Upper lobe of left lung (tissue), 6 donors: ENCODE results near the gene OPRD1. TPM values are rescaled to one million over a fixed set of nuclear protein-coding genes. Genes with fewer than 3 reads are reported as not detected.

Source experiments
- ATAC-seq, 2 donors: fragments of 200-7000 bp; cut with Tn5 transposase; one replicate each; pipeline ENCODE4 v1.9.1; 2022; ENCODE audit warnings: mild to moderate bottlenecking in 2 of 2, moderate library complexity in 2 of 2; ENCODE audit not compliant: low FRiP score in 2 of 2
- DNase-seq, 2 donors: peaks; one replicate each; pipeline ENCODE4 v3.0.0-alpha.2; 2019 to 2020
- H3K27ac ChIP-seq, 4 donors: fragments of 200-600 bp; sonication (generic); one replicate each; pipeline ENCODE4 v1.5.1; 2016 to 2019
- H3K27me3 ChIP-seq, 4 donors: fragments of 200-600 bp; sonication (generic); one replicate each; pipeline ENCODE4 v1.5.1; 2017 to 2019
- H3K36me3 ChIP-seq, 4 donors: fragments of 200-600 bp; sonication (generic); one replicate each; pipeline ENCODE4 v1.5.1; 2016 to 2019
- H3K4me1 ChIP-seq, 4 donors: fragments of 200-600 bp; sonication (generic); one replicate each; pipeline ENCODE4 v1.5.1; 2018 to 2019
- H3K4me3 ChIP-seq, 4 donors: fragments of 200-600 bp; sonication (generic); one replicate each; pipeline ENCODE4 v1.5.1; 2017 to 2019; ENCODE audit warnings: mild to moderate bottlenecking in 2 of 4, moderate library complexity in 1 of 4
- H3K9me3 ChIP-seq, 4 donors: fragments of 200-600 bp; sonication (generic); one replicate each; pipeline ENCODE4 v1.5.1; 2018 to 2019
- CTCF ChIP-seq, 6 experiments: fragments of 450-650 bp in 4 of 6; fragments of 200-600 bp in 2 of 6; sonication (generic) in 2 of 6; IDR thresholded peaks; one replicate each; pipeline ENCODE4 v1.5.1; 2016 to 2019; ENCODE audit warnings: antibody characterized with exemption in 6 of 6
- EP300 ChIP-seq, 4 donors: sonication (generic); formaldehyde crosslinking; IDR thresholded peaks; one replicate each; pipeline ENCODE4 v1.5.1; 2017; ENCODE audit warnings: antibody characterized with exemption in 4 of 4, control low read depth in 2 of 4
- POLR2A ChIP-seq, 4 donors: fragments of 450-650 bp; IDR thresholded peaks; one replicate each; pipeline ENCODE4 v1.5.1; 2016 to 2017; ENCODE audit warnings: antibody characterized with exemption in 4 of 4, mild to moderate bottlenecking in 2 of 4
- POLR2AphosphoS5 ChIP-seq, 2 donors: sonication (generic); formaldehyde crosslinking; IDR thresholded peaks; one replicate each; pipeline ENCODE4 v1.5.1; 2017; ENCODE audit warnings: antibody characterized with exemption in 2 of 2
- WGBS, 2 donors: methylation state at CpG; one replicate each; pipeline ENCODE4 v1.1.5; 2017 to 2018; 5-methylcytosine and 5-hydroxymethylcytosine counted together
- total RNA-seq, 6 donors: library from RNA; depleted of rRNA in 4 of 6; stranded (reverse); fragments of >200 nt in 4 of 6; gene quantifications; one replicate each; pipeline versions ENCODE4 v1.1.0 to v1.2.1, GENCODE V29; 2016 to 2021
- donor health status: DM: no; HTN: no; CAD: no; lungs with moderate emphysema.
- donor health status: DM: no; HTN: yes; CAD: no; lungs with severe emphysema.

The OPRD1 gene
- total RNA-seq, 6 donors from 2014 or later, result not detected

- Histone ChIP-seq H3K4me1 (peaks cover 28 to 47% (median 38%) of the 10 kb centered on the region in 4 donors), H3K9me3 (no peaks in the 10 kb centered on the region), H3K27ac (no peak overlapping the region), H3K36me3 (no peaks in the 10 kb centered on the region), H3K4me3 (no peak overlapping the region), H3K27me3 (no peaks in the 10 kb centered on the region)
- TF ChIP-seq POLR2A (IDR thresholded peaks at IDR 0.05) (no peak), EP300 (IDR thresholded peaks at IDR 0.05) (no peak), POLR2AphosphoS5 (IDR thresholded peaks at IDR 0.05) (no peak), CTCF (IDR thresholded peaks at IDR 0.05) (no peak)
- 80 to 100% methylated on average over 1 of the region's 1 CpG for WGBS, 2 donors
- ATAC-seq (no peak), DNase-seq (no peak)
Observed at GRCh38 chr1:28883242-28883616, 71.3 kb downstream of the OPRD1 start.

GRCh38 chr1:28885472-28885877 is 73.5 kb downstream of the OPRD1 start:
- H3K4me1 ChIP-seq, result peaks cover 34 to 59% (median 40%) of the 10 kb centered on the region in 4 donors
- H3K36me3 ChIP-seq, result no peaks in the 10 kb centered on the region

GRCh38 chr1:28885977-28886730 is 74.2 kb downstream of the OPRD1 start:
- TF ChIP-seq CTCF (IDR thresholded peaks at IDR 0.05), result no peak
- peak in 1 of 4 donors; percentile 8 for TF ChIP-seq POLR2A (IDR thresholded peaks at IDR 0.05)
- 52% methylated on average over 17 of the region's 17 CpGs for WGBS, 2 donors
- Histone ChIP-seq H3K27me3 (no peaks in the 10 kb centered on the region), H3K36me3 (no peaks in the 10 kb centered on the region), H3K4me1 (peaks cover 34 to 59% (median 40%) of the 10 kb centered on the region in 4 donors), H3K27ac (peak overlapping the region; percentile 76 to 93 (median 86)), H3K4me3 (peak overlapping the region in 3 of 4 donors; percentile 78 to 97 (median 94)), H3K9me3 (no peaks in the 10 kb centered on the region)
- ATAC-seq (no peak), DNase-seq (no peak)

More at GRCh38 chr1:28885472-28885877, 73.5 kb downstream of the OPRD1 start:
- no peak for DNase-seq
- TF ChIP-seq EP300 (IDR thresholded peaks at IDR 0.05), result no peak
- Histone ChIP-seq H3K27me3 (no peaks in the 10 kb centered on the region), H3K9me3 (no peaks in the 10 kb centered on the region), H3K4me3 (no peak overlapping the region), H3K27ac (peak overlapping the region; percentile 76 to 93 (median 86))
- ATAC-seq, result no peak
- 76 to 82% methylated on average over 6 to 7 of the region's 7 CpGs for WGBS, 2 donors

GRCh38 chr1:28886731-28887418 is 74.9 kb downstream of the OPRD1 start:
- peak; percentile 88 for ATAC-seq
- H3K36me3 ChIP-seq, result no peaks in the 10 kb centered on the region
- H3K4me3 ChIP-seq, result peak overlapping the region; percentile 68 to 97 (median 86)
- no peaks in the 10 kb centered on the region for H3K27me3 ChIP-seq
- H3K4me1 ChIP-seq, result peaks cover 34 to 57% (median 37%) of the 10 kb centered on the region in 4 donors
- peak overlapping the region; percentile 76 to 93 (median 86) for H3K27ac ChIP-seq
- H3K9me3 ChIP-seq, result no peaks in the 10 kb centered on the region
- DNase-seq, result peak; percentile 92 to 97
- TF ChIP-seq CTCF (IDR thresholded peaks at IDR 0.05), result peak in 4 of 6 experiments; percentile 10 to 48 (median 28)
- TF ChIP-seq POLR2AphosphoS5 (IDR thresholded peaks at IDR 0.05), result peak; percentile 28 to 92
- TF ChIP-seq POLR2A (IDR thresholded peaks at IDR 0.05), result peak in 3 of 4 donors; percentile 48 to 87 (median 79)
- no peak for TF ChIP-seq EP300 (IDR thresholded peaks at IDR 0.05)
- 2 to 5% methylated on average over 15 to 25 of the region's 43 CpGs for whole genome bisulfite sequencing, 2 donors

- no peaks in the 10 kb centered on the region for H3K36me3 ChIP-seq
- ATAC-seq (peak in 1 of 2 donors; percentile 47), DNase-seq (peak; percentile 57 to 91)
- TF ChIP-seq EP300 (IDR thresholded peaks at IDR 0.05) (peak in 1 of 4 donors; percentile 18), POLR2AphosphoS5 (IDR thresholded peaks at IDR 0.05) (no peak), CTCF (IDR thresholded peaks at IDR 0.05) (no peak), POLR2A (IDR thresholded peaks at IDR 0.05) (no peak)
- H3K4me1 ChIP-seq, result peaks cover 31 to 52% (median 34%) of the 10 kb centered on the region in 4 donors
- peak overlapping the region; percentile 68 to 97 (median 86) for H3K4me3 ChIP-seq
- H3K27ac ChIP-seq, result peak overlapping the region; percentile 76 to 93 (median 86)
- no peaks in the 10 kb centered on the region for H3K9me3 ChIP-seq
- 0% methylated on average over 12 to 20 of the region's 41 CpGs for WGBS, 2 donors
- no peaks in the 10 kb centered on the region for H3K27me3 ChIP-seq
Observed at GRCh38 chr1:28887419-28887834, 75.5 kb downstream of the OPRD1 start.
